Ovary (tissue), 9 donors: ENCODE data around the gene VPS37B. TPM values are rescaled to one million over a fixed set of nuclear protein-coding genes. Genes with fewer than 3 reads are reported as not detected.

Experiments used
- DNase-seq, 5 donors: peaks; one replicate each; pipeline ENCODE4 v3.0.0-alpha.2; 2019 to 2020
- H3K27ac ChIP-seq, 2 donors: fragments of 200-600 bp; one replicate each; pipeline versions ENCODE4 v1.5.1 to v1.8.0; 2019 to 2022
- H3K27me3 ChIP-seq: fragments of 200-600 bp; one replicate; pipeline ENCODE4 v1.8.0; 2022
- H3K36me3 ChIP-seq: fragments of 200-600 bp; sonication (generic); one replicate; pipeline ENCODE4 v1.5.1; 2019
- H3K4me1 ChIP-seq: one replicate; pipeline ENCODE4 v1.8.1; 2013; ENCODE audit warnings: mild to moderate bottlenecking, moderate library complexity; ENCODE audit not compliant: insufficient read depth
- H3K4me3 ChIP-seq: fragments of 200-600 bp; sonication (generic); one replicate; pipeline ENCODE4 v1.5.1; 2017
- H3K9me3 ChIP-seq, 2 donors: fragments of 200-600 bp in 1 of 2; sonication (generic) in 1 of 2; one replicate each; pipeline versions ENCODE4 v1.5.1 to v1.8.1; 2013 to 2019; ENCODE audit warnings: mild to moderate bottlenecking in 1 of 2, moderate library complexity in 1 of 2
- EP300 ChIP-seq: sonication (generic); formaldehyde crosslinking; IDR thresholded peaks from one replicate; pipeline ENCODE4 v1.6.1; 2017; ENCODE audit warnings: antibody characterized with exemption
- POLR2A ChIP-seq: fragments of 450-650 bp; IDR thresholded peaks from one replicate; pipeline ENCODE4 v1.6.1; 2017; ENCODE audit warnings: antibody characterized with exemption, mild to moderate bottlenecking, moderate library complexity
- WGBS, 3 donors: extraction: QIAGEN DNeasy Blood & Tissue Kit in 1 of 3; methylation state at CpG; one replicate each; pipeline versions ENCODE4 v1.1.5 to v1.1.7; 2013 to 2017; 5-methylcytosine and 5-hydroxymethylcytosine counted together
- intact Hi-C, 4 donors: fragments of 100-400 bp; cut with DNase I; formaldehyde crosslinking; loops; one replicate each; pipeline versions ENCODE4 v1.11.0 to v1.15.1; 2022 to 2023
- polyA plus RNA-seq, 2 donors: library from polyadenylated mRNA; stranded (reverse); fragments of 200-250 nt in 1 of 2; fragments of 350-450 nt in 1 of 2; fragmentation: Illumina TruSeq in 1 of 2; extraction: RNeasy Lipid Tissue Mini Kit (QIAGEN cat#74804) in 1 of 2; gene quantifications; one replicate each; pipeline ENCODE4 v1.2.3, GENCODE V29; 2013 to 2014
- total RNA-seq, 7 donors: library from RNA; depleted of rRNA in 2 of 7; stranded (reverse); fragments of >200 nt in 2 of 7; fragmentation: NEBNext Ultra II Directional in 3 of 7; extraction: Animal tissue kit (Norgen Biotek cat#: 25700) in 3 of 7; gene quantifications; one replicate each; pipeline versions ENCODE4 v1.1.0 to v1.2.4, GENCODE V29; 2016 to 2023
- TF ChIP-seq, protein P1 (sequence below), 3 donors: fragments of 450-650 bp in 2 of 3; fragments of 200-600 bp in 1 of 3; IDR thresholded peaks; one replicate each; pipeline versions ENCODE4 v1.5.1 to v1.8.0; 2016 to 2022; ENCODE audit warnings: antibody characterized with exemption in 3 of 3, mild to moderate bottlenecking in 1 of 3
- donor health status: DM: no; HTN: no; CAD: no; lungs with moderate emphysema.
- donor health status: DM: no; HTN: no; CAD: no.
- donor health status: Bipolar disorder and iron deficiency.
- donor health status: DM: yes; HTN: yes; CAD: no.
- donor health status: DM: no; HTN: no; CAD: no.
- donor health status: DM: yes; HTN: yes; CAD: no.

The VPS37B gene
- total and polyA plus RNA-seq, 9 donors = 9.5 to 44.3 (median 12.1) TPM

GRCh38 chr12:122820838-122821271, 75.1 kb downstream of the VPS37B start:
- intact Hi-C loops = no loop called here

DNA sequence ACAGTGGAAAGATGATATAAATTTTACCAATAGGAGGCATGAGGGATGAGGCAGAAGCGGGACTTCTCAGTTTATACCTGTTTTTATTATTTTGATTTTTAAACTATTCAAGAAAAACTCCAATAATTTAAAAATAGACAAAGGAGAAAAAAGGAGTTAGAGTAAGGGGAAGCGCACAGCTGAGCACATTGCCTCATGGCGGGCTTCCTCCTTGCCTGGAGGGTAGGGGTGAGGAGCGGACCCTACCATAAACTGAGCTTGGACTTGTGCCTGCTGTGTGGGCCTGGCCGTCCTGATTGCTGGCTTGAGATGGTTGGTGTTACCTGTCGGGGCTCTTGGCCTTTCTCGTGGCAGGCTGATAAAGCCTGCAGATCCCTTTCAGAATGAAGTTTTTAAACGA, 75.8 kb downstream of the VPS37B start:
- H3K27me3 ChIP-seq = no peaks in the 10 kb centered on the region
- intact Hi-C loops = no loop called here
- no peaks in the 10 kb centered on the region for H3K9me3 ChIP-seq
- WGBS, 3 donors = 76 to 82% (median 80%) methylated on average over 8 of the region's 8 CpGs
- H3K36me3 ChIP-seq = no peaks in the 10 kb centered on the region
- TF ChIP-seq EP300 (no peak), POLR2A (no peak)
- DNase-seq = no peak
- H3K27ac ChIP-seq = no peak overlapping the region
- H3K4me3 ChIP-seq = no peak overlapping the region
- H3K4me1 ChIP-seq = no peaks in the 10 kb centered on the region

More at GRCh38 chr12:122820838-122821271, 75.1 kb downstream of the VPS37B start:
- WGBS, 3 donors = 55 to 71% (median 63%) methylated on average over 7 of the region's 7 CpGs
- H3K27ac ChIP-seq = no peak overlapping the region
- H3K9me3 ChIP-seq = no peaks in the 10 kb centered on the region
- H3K4me3 ChIP-seq = no peak overlapping the region
- H3K4me1 ChIP-seq = no peaks in the 10 kb centered on the region
- H3K27me3 ChIP-seq = no peaks in the 10 kb centered on the region
- H3K36me3 ChIP-seq = no peaks in the 10 kb centered on the region
- TF ChIP-seq, protein P1, sequence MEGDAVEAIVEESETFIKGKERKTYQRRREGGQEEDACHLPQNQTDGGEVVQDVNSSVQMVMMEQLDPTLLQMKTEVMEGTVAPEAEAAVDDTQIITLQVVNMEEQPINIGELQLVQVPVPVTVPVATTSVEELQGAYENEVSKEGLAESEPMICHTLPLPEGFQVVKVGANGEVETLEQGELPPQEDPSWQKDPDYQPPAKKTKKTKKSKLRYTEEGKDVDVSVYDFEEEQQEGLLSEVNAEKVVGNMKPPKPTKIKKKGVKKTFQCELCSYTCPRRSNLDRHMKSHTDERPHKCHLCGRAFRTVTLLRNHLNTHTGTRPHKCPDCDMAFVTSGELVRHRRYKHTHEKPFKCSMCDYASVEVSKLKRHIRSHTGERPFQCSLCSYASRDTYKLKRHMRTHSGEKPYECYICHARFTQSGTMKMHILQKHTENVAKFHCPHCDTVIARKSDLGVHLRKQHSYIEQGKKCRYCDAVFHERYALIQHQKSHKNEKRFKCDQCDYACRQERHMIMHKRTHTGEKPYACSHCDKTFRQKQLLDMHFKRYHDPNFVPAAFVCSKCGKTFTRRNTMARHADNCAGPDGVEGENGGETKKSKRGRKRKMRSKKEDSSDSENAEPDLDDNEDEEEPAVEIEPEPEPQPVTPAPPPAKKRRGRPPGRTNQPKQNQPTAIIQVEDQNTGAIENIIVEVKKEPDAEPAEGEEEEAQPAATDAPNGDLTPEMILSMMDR (IDR thresholded peaks at IDR 0.05) = no peak
- TF ChIP-seq EP300 (no peak), POLR2A (no peak)
- DNase-seq = no peak

DNA sequence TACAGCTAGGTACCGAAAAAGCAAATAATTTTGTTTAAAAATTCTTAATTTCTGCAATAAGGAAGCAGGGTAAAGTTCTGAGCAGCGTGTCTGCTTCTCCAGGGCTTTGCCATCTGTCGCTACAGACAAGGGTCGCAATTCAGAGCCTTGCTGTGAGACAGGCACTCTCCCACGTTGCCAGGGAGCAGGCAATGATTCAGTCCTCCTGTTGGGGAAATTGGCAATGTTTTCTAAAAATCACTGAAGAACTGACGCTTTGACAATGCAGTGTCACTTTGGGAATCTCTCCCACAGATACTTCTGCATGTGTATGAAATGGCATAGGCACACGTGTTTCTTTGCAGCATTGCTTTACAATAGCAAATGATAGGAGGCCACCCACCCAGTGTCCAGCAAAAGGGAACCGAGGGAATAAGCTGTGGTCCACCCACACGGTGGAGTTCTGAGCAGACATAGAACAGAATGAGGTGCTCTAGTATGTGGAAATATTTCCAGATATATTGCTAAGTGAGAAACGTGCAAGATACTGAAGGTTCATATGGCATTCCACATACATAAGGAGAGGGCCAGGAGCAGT, 76.6 kb downstream of the VPS37B start:
- Histone ChIP-seq H3K4me1 (no peaks in the 10 kb centered on the region), H3K27me3 (no peaks in the 10 kb centered on the region), H3K27ac (no peak overlapping the region), H3K9me3 (no peaks in the 10 kb centered on the region), H3K36me3 (no peaks in the 10 kb centered on the region), H3K4me3 (no peak overlapping the region)
- WGBS, 3 donors = 48 to 54% (median 51%) methylated on average over 10 of the region's 10 CpGs
- intact Hi-C loops = no loop called here
- DNase-seq = no peak
- no peak for TF ChIP-seq POLR2A
- TF ChIP-seq EP300 = no peak
- TF ChIP-seq, protein P1 (IDR thresholded peaks at IDR 0.05) = no peak

Other genes starting within 250 kb of the VPS37B start
- under 1 TPM in 2 of 7 donors, not detected in 5; 0.12 to 0.28 TPM for gene HCAR2, start 192.8 kb downstream of the VPS37B start, total RNA-seq
- under 1 TPM; 0.04 to 0.25 TPM for gene HCAR2, start 192.8 kb downstream of the VPS37B start, polyA plus RNA-seq
- gene HCAR3, start 179.3 kb downstream of the VPS37B start, total RNA-seq = under 1 TPM in 2 of 7 donors, not detected in 5; 0.10 to 0.30 TPM
- under 1 TPM; 0.05 to 0.23 TPM for gene HCAR3, start 179.3 kb downstream of the VPS37B start, polyA plus RNA-seq
- gene HCAR1, start 165.3 kb downstream of the VPS37B start, total RNA-seq = 1 to 10 TPM in 1 of 7 donors, under 1 TPM in 5, not detected in 1; 0.10 to 2.6 (median 0.53) TPM
- gene HCAR1, start 165.3 kb downstream of the VPS37B start, polyA plus RNA-seq = 1 to 10 TPM in 1 of 2 donors, under 1 TPM in 1; 0.21 to 1.1 TPM
- 10 to 100 TPM; 13.0 to 34.0 (median 27.7) TPM for gene DENR, start 143.3 kb downstream of the VPS37B start, total RNA-seq
- gene DENR, start 143.3 kb downstream of the VPS37B start, polyA plus RNA-seq = 10 to 100 TPM; 18.3 to 35.5 TPM
- gene CCDC62, start 121.6 kb downstream of the VPS37B start, total RNA-seq = under 1 TPM; 0.11 to 0.51 (median 0.30) TPM
- gene CCDC62, start 121.6 kb downstream of the VPS37B start, polyA plus RNA-seq = under 1 TPM; 0.07 to 0.15 TPM
- gene HIP1R, start 60.7 kb downstream of the VPS37B start, total RNA-seq = 10 to 100 TPM in 5 of 7 donors, 1 to 10 TPM in 2; 9.0 to 20.2 (median 10.4) TPM
- gene HIP1R, start 60.7 kb downstream of the VPS37B start, polyA plus RNA-seq = 10 to 100 TPM in 1 of 2 donors, 1 to 10 TPM in 1; 1.4 to 11.5 TPM
- gene ABCB9, start 70.3 kb upstream of the VPS37B start, total RNA-seq = 10 to 100 TPM in 2 of 7 donors, 1 to 10 TPM in 5; 4.1 to 14.3 (median 6.9) TPM
- gene ABCB9, start 70.3 kb upstream of the VPS37B start, polyA plus RNA-seq = 1 to 10 TPM; 1.7 to 3.4 TPM
- gene OGFOD2, start 79.1 kb upstream of the VPS37B start, total RNA-seq = 10 to 100 TPM; 10.6 to 17.6 (median 16.8) TPM
- 10 to 100 TPM in 1 of 2 donors, 1 to 10 TPM in 1; 1.4 to 17.1 TPM for gene OGFOD2, start 79.1 kb upstream of the VPS37B start, polyA plus RNA-seq
- 100 to 1,000 TPM; 158 to 216 (median 192) TPM for gene ARL6IP4, start 84.6 kb upstream of the VPS37B start, total RNA-seq
- gene ARL6IP4, start 84.6 kb upstream of the VPS37B start, polyA plus RNA-seq = 100 to 1,000 TPM in 1 of 2 donors, 10 to 100 TPM in 1; 65.4 to 313 TPM